ENCODE results near the gene CNTF. TPM values are rescaled to one million over a fixed set of nuclear protein-coding genes. Genes with fewer than 3 reads are reported as not detected.

CNTF gene
- total RNA-seq, 1 experiment from 2014 or later = 2.9 TPM

GRCh38 chr11:58613228-58613627 lies 9.2 kb upstream of the CNTF start:
- no peak overlapping the region for H3K4me3 Mint-ChIP-seq (ENCODE audit: unreplicated experiment)
- no peak for DNase-seq (ENCODE audit: unreplicated experiment)
- no peak for TF ChIP-seq CTCF (IDR thresholded peaks at IDR 0.05; ENCODE audit: unreplicated experiment)
- BruUV-seq (replicated peaks) = no TSS peak
- H3K27ac Mint-ChIP-seq (ENCODE audit: low read depth, unreplicated experiment) = no peak overlapping the region
- ChIA-PET CTCF (interaction anchor here (0.6 to 1.5 kb wide), 4 partner anchors 36 to 645 kb away, joined by 3 to 7 read pairs (median 4); no protein-coding TSS in a partner anchor), POLR2A (interaction anchor here (2.6 kb wide), 1 partner anchor 32 kb away, joined by 7 read pairs; no protein-coding TSS in a partner anchor)
- H3K36me3 Mint-ChIP-seq (ENCODE audit: insufficient read depth, unreplicated experiment) = peaks cover 89% of the 10 kb centered on the region
- H3K4me1 Mint-ChIP-seq (ENCODE audit: insufficient read depth, unreplicated experiment) = peaks cover 18% of the 10 kb centered on the region
- intact Hi-C loops (cut with micrococcal nuclease) = no loop called here
- H3K27me3 Mint-ChIP-seq (ENCODE audit: insufficient read depth, unreplicated experiment) = no peaks in the 10 kb centered on the region
- no peaks in the 10 kb centered on the region for H3K9me3 Mint-ChIP-seq (ENCODE audit: unreplicated experiment)

- ChIA-PET POLR2A (no interaction called here), CTCF (interaction anchor here (0.6 kb wide), 1 partner anchor 39 kb away, joined by 6 read pairs; no protein-coding TSS in a partner anchor)
- peak overlapping the region; percentile 81 for H3K27ac Mint-ChIP-seq (ENCODE audit: low read depth, unreplicated experiment)
- H3K4me1 Mint-ChIP-seq (ENCODE audit: insufficient read depth, unreplicated experiment) = peaks cover 29% of the 10 kb centered on the region
- intact Hi-C loops (cut with micrococcal nuclease) = no loop called here
- TF ChIP-seq CTCF (IDR thresholded peaks at IDR 0.05; ENCODE audit: unreplicated experiment) = no peak
- no TSS peak for BruUV-seq (replicated peaks)
- H3K4me3 Mint-ChIP-seq (ENCODE audit: unreplicated experiment) = no peak overlapping the region
- no peak for DNase-seq (ENCODE audit: unreplicated experiment)
- H3K27me3 Mint-ChIP-seq (ENCODE audit: insufficient read depth, unreplicated experiment) = no peaks in the 10 kb centered on the region
- H3K9me3 Mint-ChIP-seq (ENCODE audit: unreplicated experiment) = no peaks in the 10 kb centered on the region
- H3K36me3 Mint-ChIP-seq (ENCODE audit: insufficient read depth, unreplicated experiment) = peaks cover 96% of the 10 kb centered on the region
These were observed 6.9 kb upstream of the CNTF start for GRCh38 chr11:58615559-58615958.

GRCh38 chr11:58616594-58616993 lies 5.9 kb upstream of the CNTF start:
- intact Hi-C loops (cut with micrococcal nuclease) = no loop called here
- DNase-seq (ENCODE audit: unreplicated experiment) = peak; percentile 89
- ChIA-PET POLR2A (no interaction called here), CTCF (no interaction called here)
- Mint-ChIP-seq H3K27me3 (ENCODE audit: insufficient read depth, unreplicated experiment) (no peaks in the 10 kb centered on the region), H3K9me3 (ENCODE audit: unreplicated experiment) (no peaks in the 10 kb centered on the region), H3K4me3 (ENCODE audit: unreplicated experiment) (no peak overlapping the region), H3K27ac (ENCODE audit: low read depth, unreplicated experiment) (peak overlapping the region; percentile 81), H3K4me1 (ENCODE audit: insufficient read depth, unreplicated experiment) (peaks cover 29% of the 10 kb centered on the region), H3K36me3 (ENCODE audit: insufficient read depth, unreplicated experiment) (peaks cover 88% of the 10 kb centered on the region)
- no TSS peak for BruUV-seq (replicated peaks)
- TF ChIP-seq CTCF (IDR thresholded peaks at IDR 0.05; ENCODE audit: unreplicated experiment) = no peak

GRCh38 chr11:58617976-58618557 lies 4.4 kb upstream of the CNTF start:
- CTCF ChIA-PET = interaction anchor here (0.6 to 1.6 kb wide), 8 partner anchors 8 to 861 kb away, joined by 3 to 5 read pairs (median 3); no protein-coding TSS in a partner anchor
- POLR2A ChIA-PET = interaction anchor here (2.2 kb wide), 1 partner anchor 10 kb away, joined by 6 read pairs; no protein-coding TSS in a partner anchor
- DNase-seq (ENCODE audit: unreplicated experiment) = no peak
- no peaks in the 10 kb centered on the region for H3K27me3 Mint-ChIP-seq (ENCODE audit: insufficient read depth, unreplicated experiment)
- intact Hi-C loops (cut with micrococcal nuclease) = no loop called here
- TF ChIP-seq CTCF (IDR thresholded peaks at IDR 0.05; ENCODE audit: unreplicated experiment) = no peak
- no peaks in the 10 kb centered on the region for H3K9me3 Mint-ChIP-seq (ENCODE audit: unreplicated experiment)
- no peak overlapping the region for H3K4me3 Mint-ChIP-seq (ENCODE audit: unreplicated experiment)
- H3K36me3 Mint-ChIP-seq (ENCODE audit: insufficient read depth, unreplicated experiment) = peaks cover 87% of the 10 kb centered on the region
- H3K27ac Mint-ChIP-seq (ENCODE audit: low read depth, unreplicated experiment) = peak overlapping the region; percentile 23
- peaks cover 29% of the 10 kb centered on the region for H3K4me1 Mint-ChIP-seq (ENCODE audit: insufficient read depth, unreplicated experiment)
- BruUV-seq (replicated peaks) = no TSS peak

Data from MCF 10A (cell line).